ENCODE results near the gene SLC43A2. TPM values are rescaled to one million over a fixed set of nuclear protein-coding genes. Genes with fewer than 3 reads are reported as not detected.

Gene SLC43A2
- polyA plus RNA-seq, 1 donor (not counting 4 experiments of a cell fraction or from before 2014, with no cell fraction given), result 12.7 TPM

GRCh38 chr17:1612400-1612799 lies 16.2 kb downstream of the SLC43A2 start:
- H3K36me3 ChIP-seq (ENCODE audit: control insufficient read depth in 2 of 2, extremely low read depth in 1 of 2, insufficient read depth in 2 of 2, low read length in 2 of 2), result peaks cover 0 to 8% of the 10 kb centered on the region in 2 experiments
- H3K79me2 ChIP-seq (ENCODE audit: control insufficient read depth, insufficient read depth, low read length), result no peaks in the 10 kb centered on the region
- dilution Hi-C loops (cut with MboI; ENCODE audit: extremely low pct_ligation_motif_present, low sequenced_read_pairs), result no loop called here
- no peak overlapping the region for H3K4me3 ChIP-seq (ENCODE audit: control insufficient read depth in 2 of 3, extremely low read depth in 1 of 3, insufficient read depth in 2 of 3, low read depth in 1 of 3, low read length in 3 of 3)
- H3K27me3 ChIP-seq (ENCODE audit: control insufficient read depth, extremely low read depth, insufficient read depth, low read length), result no peaks in the 10 kb centered on the region
- no peaks in the 10 kb centered on the region for H3K9me1 ChIP-seq (ENCODE audit: control insufficient read depth, extremely low read depth, insufficient read depth, low read length)
- no peak for TF ChIP-seq CTCF (optimal IDR thresholded peaks at IDR 0.05 in 1 of 3, IDR thresholded peaks at IDR 0.05 in 1 of 3, conservative IDR thresholded peaks at IDR 0.05 in 1 of 3; ENCODE audit: extremely low read depth in 1 of 3, insufficient read depth in 2 of 3, low read length in 3 of 3)
- TF ChIP-seq EZH2 (IDR thresholded peaks at IDR 0.05; ENCODE audit: low read length), result no peak
- H3K9ac ChIP-seq (ENCODE audit: control insufficient read depth, extremely low read depth, insufficient read depth, low read length), result no peak overlapping the region
- no peaks in the 10 kb centered on the region for H3K9me3 ChIP-seq (ENCODE audit: control insufficient read depth, low read depth, low read length)
- H3K27ac ChIP-seq (ENCODE audit: control insufficient read depth, insufficient read depth, low read length), result no peak overlapping the region
- H3K4me1 ChIP-seq (ENCODE audit: control insufficient read depth, extremely low read depth, insufficient read depth, low read length), result peaks cover 15% of the 10 kb centered on the region
- no peak overlapping the region for H2AFZ ChIP-seq (ENCODE audit: control insufficient read depth, low read length)
- no peaks in the 10 kb centered on the region for H4K20me1 ChIP-seq (ENCODE audit: control insufficient read depth, extremely low read depth, insufficient read depth, low read length)
- no peak for FAIRE-seq
- DNase-seq (ENCODE audit: low read depth, low spot score), result no peak
- H3K4me2 ChIP-seq (ENCODE audit: control insufficient read depth, extremely low read depth, insufficient read depth, low read depth, low read length), result no peak overlapping the region

GRCh38 chr17:1611715-1612114 lies 16.9 kb downstream of the SLC43A2 start:
- FAIRE-seq (no peak), DNase-seq (ENCODE audit: low read depth, low spot score) (no peak)
- dilution Hi-C loops (cut with MboI; ENCODE audit: extremely low pct_ligation_motif_present, low sequenced_read_pairs), result no loop called here
- Histone ChIP-seq H4K20me1 (ENCODE audit: control insufficient read depth, extremely low read depth, insufficient read depth, low read length) (no peaks in the 10 kb centered on the region), H3K36me3 (ENCODE audit: control insufficient read depth in 2 of 2, extremely low read depth in 1 of 2, insufficient read depth in 2 of 2, low read length in 2 of 2) (peaks cover 0 to 8% of the 10 kb centered on the region in 2 experiments), H3K9me3 (ENCODE audit: control insufficient read depth, low read depth, low read length) (no peaks in the 10 kb centered on the region), H3K27ac (ENCODE audit: control insufficient read depth, insufficient read depth, low read length) (no peak overlapping the region), H3K4me1 (ENCODE audit: control insufficient read depth, extremely low read depth, insufficient read depth, low read length) (peaks cover 13% of the 10 kb centered on the region), H3K4me2 (ENCODE audit: control insufficient read depth, extremely low read depth, insufficient read depth, low read depth, low read length) (no peak overlapping the region), H3K4me3 (ENCODE audit: control insufficient read depth in 2 of 3, extremely low read depth in 1 of 3, insufficient read depth in 2 of 3, low read depth in 1 of 3, low read length in 3 of 3) (no peak overlapping the region), H3K79me2 (ENCODE audit: control insufficient read depth, insufficient read depth, low read length) (no peaks in the 10 kb centered on the region), H3K9me1 (ENCODE audit: control insufficient read depth, extremely low read depth, insufficient read depth, low read length) (no peaks in the 10 kb centered on the region), H3K27me3 (ENCODE audit: control insufficient read depth, extremely low read depth, insufficient read depth, low read length) (no peaks in the 10 kb centered on the region), H3K9ac (ENCODE audit: control insufficient read depth, extremely low read depth, insufficient read depth, low read length) (no peak overlapping the region), H2AFZ (ENCODE audit: control insufficient read depth, low read length) (no peak overlapping the region)
- no peak for TF ChIP-seq EZH2 (IDR thresholded peaks at IDR 0.05; ENCODE audit: low read length)
- no peak for TF ChIP-seq CTCF (optimal IDR thresholded peaks at IDR 0.05 in 1 of 3, IDR thresholded peaks at IDR 0.05 in 1 of 3, conservative IDR thresholded peaks at IDR 0.05 in 1 of 3; ENCODE audit: extremely low read depth in 1 of 3, insufficient read depth in 2 of 3, low read length in 3 of 3)
